HepG2 (cell line): ENCODE data around the gene PRSS21. TPM values are rescaled to one million over a fixed set of nuclear protein-coding genes. Genes with fewer than 3 reads are reported as not detected.

ENCODE experiments used
- E2F1 ChIP-seq: sonication (generic); formaldehyde crosslinking; IDR thresholded peaks from 2 replicates; pipeline ENCODE4 v1.5.0; 2020; ENCODE audit warnings: missing genetic modification reagents
- ELF3 ChIP-seq: IDR thresholded peaks from 2 replicates; pipeline ENCODE4 v1.6.1; 2016; ENCODE audit warnings: missing genetic modification reagents, missing compliant biosample characterization
- HNRNPL ChIP-seq: fragments of 200-400 bp; formaldehyde crosslinking; IDR thresholded peaks from 2 replicates; pipeline ENCODE4 v1.6.1; 2017; ENCODE audit warnings: mild to moderate bottlenecking, low read depth, low read length
- HNRNPLL ChIP-seq: fragments of 200-400 bp; formaldehyde crosslinking; IDR thresholded peaks from 2 replicates; pipeline ENCODE4 v1.6.1; 2017; ENCODE audit warnings: mild to moderate bottlenecking, low read depth, low read length; ENCODE audit not compliant: poor library complexity, severe bottlenecking
- HOXA9 ChIP-seq: sonication (generic); formaldehyde crosslinking; IDR thresholded peaks from 2 replicates; pipeline ENCODE4 v1.8.1; 2022; ENCODE audit warnings: missing genetic modification reagents, mild to moderate bottlenecking, moderate library complexity, borderline replicate concordance
- IKZF1 ChIP-seq: fragments of 450-650 bp; IDR thresholded peaks from 2 replicates; pipeline ENCODE4 v1.7.1; 2016
- ISX ChIP-seq: sonication (generic); formaldehyde crosslinking; conservative IDR thresholded peaks from 2 replicates; pipeline ENCODE4 v1.5.0; 2020; ENCODE audit warnings: missing genetic modification reagents
- KDM6A ChIP-seq: IDR thresholded peaks from 2 replicates; pipeline ENCODE4 v1.6.1; 2016; ENCODE audit warnings: low read depth
- MATR3 ChIP-seq: sonication (generic); formaldehyde crosslinking; IDR thresholded peaks from 2 replicates; pipeline ENCODE4 v1.4.0; 2020; ENCODE audit warnings: missing genetic modification reagents
- MBD4 ChIP-seq: IDR thresholded peaks from 2 replicates; pipeline ENCODE4 v1.6.1; 2012; ENCODE audit warnings: low read length, inconsistent platforms, borderline replicate concordance
- NFYB ChIP-seq: sonication (generic); formaldehyde crosslinking; IDR thresholded peaks from 2 replicates; pipeline ENCODE4 v1.4.0; 2020; ENCODE audit warnings: missing genetic modification reagents
- NONO ChIP-seq, 2 experiments: fragments of 450-650 bp in 1 of 2; sonication (generic) in 1 of 2; formaldehyde crosslinking in 1 of 2; IDR thresholded peaks in 1 of 2; conservative IDR thresholded peaks in 1 of 2; 2 replicates each; pipeline versions ENCODE4 v1.6.1 to v1.8.0; 2017 to 2022; ENCODE audit warnings: mild to moderate bottlenecking in 1 of 2, missing genetic modification reagents in 1 of 2, moderate library complexity in 1 of 2
- POLR2G ChIP-seq: fragments of 200-400 bp; formaldehyde crosslinking; IDR thresholded peaks from 2 replicates; pipeline ENCODE4 v1.6.1; 2018; ENCODE audit warnings: mild to moderate bottlenecking, low read depth, low read length, moderate library complexity
- RBM22 ChIP-seq: fragments of 200-400 bp; formaldehyde crosslinking; optimal IDR thresholded peaks from 2 replicates; pipeline ENCODE3; 2017; ENCODE audit warnings: mild to moderate bottlenecking, low read length, moderate library complexity
- REPIN1 ChIP-seq: sonication (generic); formaldehyde crosslinking; IDR thresholded peaks from 2 replicates; pipeline ENCODE4 v1.8.0; 2022; ENCODE audit warnings: missing genetic modification reagents, low read depth, mild to moderate bottlenecking, borderline replicate concordance
- ZC3H4 ChIP-seq: sonication (generic); formaldehyde crosslinking; IDR thresholded peaks from 2 replicates; pipeline ENCODE4 v1.4.0; 2020; ENCODE audit warnings: missing genetic modification reagents, borderline replicate concordance
- ZFP1 ChIP-seq: IDR thresholded peaks from 2 replicates; pipeline ENCODE4 v1.6.1; 2016
- ZGPAT ChIP-seq: IDR thresholded peaks from 2 replicates; pipeline ENCODE4 v1.6.1; 2016; ENCODE audit warnings: mild to moderate bottlenecking
- ZIK1 ChIP-seq: sonication (generic); formaldehyde crosslinking; IDR thresholded peaks from 2 replicates; pipeline ENCODE4 v1.5.0; 2020; ENCODE audit warnings: mild to moderate bottlenecking, low read depth, missing genetic modification reagents, borderline replicate concordance
- ZNF326 ChIP-seq: sonication (generic); formaldehyde crosslinking; IDR thresholded peaks from 2 replicates; pipeline ENCODE4 v1.4.0; 2020; ENCODE audit warnings: missing genetic modification reagents, borderline replicate concordance
- ZNF619 ChIP-seq: sonication (generic); formaldehyde crosslinking; IDR thresholded peaks from 2 replicates; pipeline ENCODE4 v1.4.0; 2020; ENCODE audit warnings: mild to moderate bottlenecking, missing genetic modification reagents
- ZNF687 ChIP-seq: sonication (generic); formaldehyde crosslinking; IDR thresholded peaks from 2 replicates; pipeline ENCODE4 v1.5.1; 2020; ENCODE audit warnings: mild to moderate bottlenecking, missing genetic modification reagents, moderate library complexity
- ZNF724P ChIP-seq: sonication (generic); formaldehyde crosslinking; IDR thresholded peaks from 2 replicates; pipeline ENCODE4 v1.8.0; 2022; ENCODE audit warnings: missing genetic modification reagents, borderline replicate concordance
- ZSCAN21 ChIP-seq: sonication (generic); formaldehyde crosslinking; IDR thresholded peaks from 2 replicates; pipeline ENCODE4 v1.8.0; 2022; ENCODE audit warnings: mild to moderate bottlenecking, missing genetic modification reagents, moderate library complexity, borderline replicate concordance
- polyA plus RNA-seq, 8 experiments: library from polyadenylated mRNA; depleted of rRNA in 3 of 8; stranded (reverse) in 7 of 8; unstranded in 1 of 8; fragments of >200 nt; fragmentation: Illumina TruSeq in 4 of 8; extraction: Trizol in 4 of 8; gene quantifications; 2 replicates each; pipeline versions ENCODE4 v1.2.1 to v1.2.3, GENCODE V29; 2011 to 2016; ENCODE audit warnings: low read depth in 4 of 8, missing spikeins in 1 of 8, mixed read lengths in 1 of 8; ENCODE audit not compliant: insufficient read depth in 1 of 8
- total RNA-seq, 5 experiments: library from RNA; depleted of rRNA; stranded (reverse); fragments of >200 nt; fragmentation: Illumina TruSeq; extraction: Trizol; gene quantifications; 2 replicates each; pipeline ENCODE4 v1.2.3, GENCODE V29; 2016; ENCODE audit warnings: low read depth in 1 of 5

PRSS21 gene
- total and polyA plus RNA-seq, 2 of the 13 experiments (the other 11 are each of a cell fraction or from before 2014, with no cell fraction given), result not detected

GRCh38 chr16:2777903-2778629 is 39.0 kb upstream of the PRSS21 start (continued):
- TF ChIP-seq ZGPAT (CRISPR knock-in tag) (no peak), REPIN1 (CRISPR knock-in tag) (0 out of 2 replicates have a peak, but pooled peaks have one; percentile 31), IKZF1 (no peak), ZFP1 (CRISPR knock-in tag) (no peak), ZNF724P (0 out of 2 replicates have a peak, but pooled peaks have one; percentile 31), MATR3 (CRISPR knock-in tag) (no peak), ELF3 (no peak), HOXA9 (CRISPR knock-in tag) (0 out of 2 replicates have a peak, but pooled peaks have one; percentile 13), ZIK1 (CRISPR knock-in tag) (no peak), MBD4 (no peak), E2F1 (CRISPR knock-in tag) (no peak), NFYB (no peak), HNRNPL (no peak), ISX (no peak), NONO (IDR thresholded peaks at IDR 0.05) (no peak), NONO (CRISPR knock-in tag; conservative IDR thresholded peaks at IDR 0.05) (0 out of 2 replicates have a peak, but pooled peaks have one; percentile 40), ZC3H4 (CRISPR knock-in tag) (peak; percentile 91), RBM22 (peak; percentile 66), ZNF326 (CRISPR knock-in tag) (peak; percentile 84; the same call in 1 of the 2 replicates), POLR2G (peak; percentile 56; the same call in 1 of the 2 replicates), ZNF687 (CRISPR knock-in tag) (peak; percentile 55), ZNF619 (CRISPR knock-in tag) (peak; percentile 34; the same call in 1 of the 2 replicates), HNRNPLL (peak; percentile 6), KDM6A (CRISPR knock-in tag) (no peak), ZSCAN21 (CRISPR knock-in tag) (no peak)
